CMK (cell line): ENCODE data around the gene RGS5.
"Not testable (repeated sequence)": the region's sequence is repeated elsewhere in the genome, so short reads cannot be mapped to it uniquely, and the experiment has no call there.

ENCODE experiments used
- DNase-seq: peaks from one replicate; pipeline ENCODE4 v3.0.0-alpha.2; 2010; ENCODE audit warnings: low read depth

The RGS5 gene, protein sequence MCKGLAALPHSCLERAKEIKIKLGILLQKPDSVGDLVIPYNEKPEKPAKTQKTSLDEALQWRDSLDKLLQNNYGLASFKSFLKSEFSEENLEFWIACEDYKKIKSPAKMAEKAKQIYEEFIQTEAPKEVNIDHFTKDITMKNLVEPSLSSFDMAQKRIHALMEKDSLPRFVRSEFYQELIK

DNA sequence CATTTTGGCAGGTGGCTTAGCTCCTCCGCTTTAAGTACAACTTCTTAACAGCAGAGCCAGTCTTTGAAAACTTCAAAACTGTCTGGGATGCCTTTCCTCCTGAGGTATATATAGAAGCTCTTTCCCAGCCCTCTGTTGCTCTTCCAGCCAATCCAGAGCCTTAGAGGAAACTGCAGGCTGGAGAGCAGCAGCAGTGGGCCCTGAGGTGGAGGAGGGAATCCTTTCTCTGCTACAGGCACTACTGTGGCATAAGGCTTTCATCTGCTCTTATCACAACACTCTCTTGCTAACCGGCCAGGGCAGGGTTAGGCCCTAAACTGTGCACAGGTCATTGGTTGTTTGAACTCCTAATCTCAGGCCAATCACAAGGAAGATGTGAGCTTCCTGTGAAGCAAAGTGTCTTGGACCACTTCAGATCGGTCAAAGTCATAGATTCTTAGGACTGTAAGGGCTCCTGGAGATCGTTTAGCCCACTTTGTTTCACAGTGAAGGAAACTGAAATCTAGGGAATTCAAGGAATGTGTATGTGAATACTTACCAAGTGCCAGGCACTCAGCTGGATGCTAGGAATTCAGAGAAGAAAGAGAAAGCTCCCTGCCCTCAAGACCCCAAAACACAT is at the start of gene RGS5:
RGS5 (minus strand) TSS at position 84 of the 619 bp plus-strand sequence; CDS start at position 3, 81 bp downstream.
- DNase-seq = no peak

DNA sequence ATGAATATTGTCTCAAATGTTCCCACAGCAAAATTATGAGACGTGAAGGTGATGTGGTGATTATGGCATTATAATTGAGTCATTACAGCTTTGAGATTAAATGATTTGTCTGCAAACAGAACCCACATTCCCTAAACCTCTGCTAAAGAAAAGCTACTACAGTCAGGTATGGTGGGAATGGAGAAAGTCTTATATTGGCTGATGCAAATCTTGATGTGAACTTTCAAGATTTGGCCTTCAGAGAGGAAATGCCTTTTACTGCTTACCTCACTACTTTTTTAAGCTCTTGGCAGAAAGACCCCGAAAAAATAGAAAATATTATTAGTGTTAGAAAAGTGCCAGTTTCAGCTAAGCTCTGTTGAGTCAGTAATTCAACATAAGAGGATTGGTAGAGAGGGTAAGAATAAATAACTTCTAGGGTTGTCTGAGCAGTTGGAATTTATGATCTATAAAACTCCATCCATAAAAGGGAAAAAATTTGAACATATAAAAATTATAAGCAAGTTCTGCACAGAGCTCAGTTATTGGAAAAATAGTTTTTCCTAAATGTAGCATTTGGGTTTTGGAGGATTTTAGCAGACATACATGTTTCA is 47.8 kb upstream of the RGS5 start:
- DNase-seq = no peak

- no peak for DNase-seq
Observed at GRCh38 chr1:163248064-163248463, 45.3 kb upstream of the RGS5 start.

- not testable (repeated sequence) for DNase-seq
Observed at GRCh38 chr1:163244648-163245047, 41.9 kb upstream of the RGS5 start.

DNA sequence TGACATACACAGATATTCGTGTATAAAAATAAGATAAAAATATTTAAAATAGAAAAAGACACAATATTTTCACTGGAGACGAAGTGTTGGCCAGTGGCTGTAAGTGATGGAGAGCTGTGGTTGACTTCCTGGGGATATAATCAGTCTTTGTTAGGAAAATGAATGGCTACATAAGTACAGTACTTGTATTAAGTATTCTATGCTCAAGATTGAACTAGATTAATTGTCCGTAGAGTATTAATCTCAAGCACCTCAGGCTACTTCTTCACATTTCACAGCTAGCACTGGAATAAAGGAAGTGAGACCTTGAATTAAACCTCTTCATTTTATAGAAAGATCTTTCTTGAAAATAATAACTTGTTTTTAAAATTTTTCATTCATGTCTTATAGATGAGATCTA is 39.0 kb upstream of the RGS5 start:
- no peak for DNase-seq

DNA sequence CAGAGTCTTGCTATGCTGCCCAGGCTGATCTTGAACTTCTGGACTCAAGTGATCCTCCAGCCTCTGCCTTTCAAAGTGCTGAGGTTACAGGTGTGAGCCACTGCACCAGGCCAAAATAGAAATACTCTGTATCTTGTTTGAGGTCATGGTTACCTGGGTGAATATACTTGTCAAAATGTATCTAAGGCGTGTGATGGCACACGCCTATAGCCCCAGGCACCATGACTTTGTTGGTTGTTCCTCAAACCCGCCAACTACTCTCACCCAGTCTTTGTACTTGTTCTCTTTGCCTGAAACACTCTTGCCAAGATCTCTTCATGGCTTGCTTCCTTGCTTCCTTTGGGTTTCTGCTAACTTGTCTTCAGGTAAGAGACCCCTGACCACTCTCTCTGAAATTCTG is 38.0 kb upstream of the RGS5 start:
- no peak for DNase-seq

DNA sequence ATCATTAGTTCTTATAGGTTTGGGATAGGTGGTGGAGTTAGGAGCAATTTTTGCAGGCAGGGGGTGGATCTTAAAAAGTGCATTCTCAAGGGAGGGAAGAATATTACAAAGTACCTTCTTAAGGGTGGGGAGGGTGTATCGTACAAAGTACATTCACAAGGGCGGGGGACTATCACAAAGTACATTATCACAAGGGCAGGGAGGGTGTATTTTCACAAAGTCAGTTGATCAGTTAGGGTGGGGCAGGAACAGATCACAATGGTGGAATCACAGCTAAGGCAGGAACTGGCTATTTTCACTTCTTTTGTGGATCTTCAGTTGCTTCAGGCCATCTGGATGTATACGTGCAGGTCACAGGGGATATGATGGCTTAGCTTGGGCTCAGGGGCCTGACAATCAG is 30.9 kb upstream of the RGS5 start:
- DNase-seq = not testable (repeated sequence)

GRCh38 chr1:163231385-163231784 is 28.7 kb upstream of the RGS5 start:
- no peak for DNase-seq

GRCh38 chr1:163230827-163231226 is 28.1 kb upstream of the RGS5 start:
- DNase-seq = no peak

GRCh38 chr1:163228271-163228670 is 25.6 kb upstream of the RGS5 start:
- DNase-seq = not testable (repeated sequence)

- DNase-seq = no peak
Observed at GRCh38 chr1:163227126-163227525, 24.4 kb upstream of the RGS5 start.

DNA sequence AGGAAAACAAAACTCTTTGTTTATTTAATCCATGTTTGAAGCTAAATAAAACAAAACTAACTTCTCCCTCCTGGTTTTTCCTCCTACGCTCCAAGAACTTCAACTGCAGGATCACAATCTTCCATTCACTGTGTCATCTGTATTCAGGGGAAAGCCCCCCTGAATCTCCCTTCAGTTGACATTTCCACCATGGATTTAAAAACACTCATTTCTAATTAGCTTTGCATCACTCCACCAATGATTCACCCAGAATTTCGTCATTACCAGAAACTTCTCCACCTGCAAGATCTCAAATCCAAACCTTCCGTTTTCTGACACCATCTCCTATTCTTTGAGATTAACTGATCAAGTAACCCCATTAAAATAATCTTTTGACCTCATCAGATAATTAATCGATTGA is 10.9 kb upstream of the RGS5 start:
- DNase-seq = no peak

- DNase-seq = no peak
Observed at GRCh38 chr1:163211667-163212066, 9.0 kb upstream of the RGS5 start.

DNA sequence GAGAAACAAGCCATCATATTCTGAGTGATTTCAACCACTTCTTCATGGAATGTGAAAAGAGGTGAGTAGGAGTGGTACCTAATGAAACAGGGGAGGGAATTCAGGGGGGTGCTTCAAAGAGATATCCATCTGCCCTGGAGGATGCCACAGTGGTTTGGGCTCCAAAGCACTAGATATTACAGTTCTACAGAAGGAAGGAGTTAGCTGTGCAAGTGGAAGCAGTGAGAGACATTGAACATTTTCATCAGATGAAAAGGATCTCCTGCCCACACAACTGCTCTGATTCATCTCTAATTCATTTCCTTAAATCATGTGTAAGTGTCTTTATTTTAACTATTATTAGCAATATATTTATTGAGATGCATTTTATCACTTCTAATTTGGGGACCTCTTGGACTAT is 2.8 kb upstream of the RGS5 start:
- DNase-seq = no peak

DNA sequence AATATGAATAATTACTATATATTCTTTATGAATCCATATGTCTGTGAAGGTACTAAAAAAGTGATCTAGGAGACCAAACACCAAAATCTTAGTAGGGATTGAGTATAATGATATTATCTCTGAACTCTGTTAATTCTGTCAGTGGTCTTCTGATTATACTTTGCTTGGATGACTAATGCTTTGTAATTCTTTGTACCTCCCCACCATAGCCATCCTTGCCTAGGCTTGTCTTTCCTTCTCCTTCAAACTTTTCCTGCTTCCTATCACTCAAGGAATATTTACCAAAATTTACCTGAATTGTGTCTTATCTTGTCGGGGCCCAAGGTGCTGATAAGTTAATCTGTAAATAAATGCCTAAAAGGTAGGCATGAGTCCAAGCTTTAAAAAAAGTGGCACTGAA is 845 bp upstream of the RGS5 start:
- no peak for DNase-seq

DNA sequence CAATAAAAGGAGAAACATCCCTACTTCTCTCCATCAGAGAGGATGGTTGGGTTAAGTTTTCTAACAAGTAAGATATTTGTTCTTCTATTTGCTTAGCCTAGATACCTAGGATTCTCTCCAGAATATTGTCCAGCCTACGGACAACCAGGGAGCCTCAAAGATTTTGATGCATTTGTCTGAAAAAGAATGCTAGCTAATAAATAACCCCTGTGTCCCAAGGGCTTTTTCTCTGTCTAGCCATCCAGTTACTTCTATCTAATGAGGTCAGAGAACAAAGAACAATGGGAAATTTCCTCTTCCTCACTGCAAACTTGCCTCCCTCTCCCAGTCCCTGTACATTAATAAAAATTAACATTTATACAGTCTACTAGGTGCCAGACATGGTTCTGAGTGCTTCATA is 810 bp downstream of the RGS5 start:
- no peak for DNase-seq

GRCh38 chr1:163197022-163197421 is 5.7 kb downstream of the RGS5 start:
- DNase-seq = peak; percentile 31

DNA sequence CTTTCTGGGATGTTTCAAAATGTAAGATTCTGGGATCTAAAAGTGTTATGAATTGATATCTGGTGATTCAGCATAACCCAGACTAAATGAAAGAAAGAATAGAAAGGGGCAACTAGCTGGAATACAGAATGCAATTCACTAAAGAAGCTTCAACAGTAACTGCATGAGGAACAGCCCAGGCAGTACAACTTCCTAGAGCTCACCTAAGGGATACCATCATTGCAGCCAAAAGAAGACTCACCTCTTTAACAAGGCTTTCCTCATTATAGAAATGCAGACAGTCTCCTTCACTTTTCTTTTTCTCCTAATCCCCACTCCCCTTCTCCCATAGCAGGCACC is 6.3 kb downstream of the RGS5 start:
- no peak for DNase-seq

DNA sequence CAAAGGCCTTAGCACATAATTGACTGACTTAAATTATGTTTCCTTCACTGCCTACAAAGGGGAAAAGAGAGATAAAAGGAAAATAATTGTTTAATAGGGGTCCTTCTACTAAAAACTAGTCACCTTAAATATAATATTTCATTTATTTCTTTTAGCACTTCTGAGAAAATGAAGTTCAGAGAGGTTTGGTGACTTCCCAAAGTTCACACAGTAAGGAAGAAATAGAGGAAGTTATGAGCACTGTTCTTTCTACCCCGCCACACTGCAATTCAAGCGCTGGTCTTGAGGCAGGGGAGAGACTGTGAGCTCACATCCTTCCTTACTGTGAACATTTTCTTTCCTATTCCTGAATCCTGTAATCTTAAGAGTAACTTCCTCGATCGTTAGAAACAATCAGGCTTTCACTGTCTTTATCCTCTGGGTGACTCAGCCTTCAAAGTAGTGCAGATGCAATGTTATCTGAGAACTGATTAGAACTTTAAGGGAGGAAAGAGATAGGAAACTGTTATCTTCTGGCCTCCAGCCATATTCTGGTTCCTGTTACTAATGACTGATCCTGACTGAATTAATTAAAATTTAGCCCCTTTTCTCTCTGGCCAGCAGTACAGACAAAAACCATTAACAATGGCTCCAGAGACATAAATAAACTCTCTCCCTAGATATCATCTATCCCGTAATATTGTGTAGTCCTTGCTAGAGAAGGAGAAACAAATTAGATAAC is 6.8 kb downstream of the RGS5 start:
- DNase-seq = peak; percentile 81

DNA sequence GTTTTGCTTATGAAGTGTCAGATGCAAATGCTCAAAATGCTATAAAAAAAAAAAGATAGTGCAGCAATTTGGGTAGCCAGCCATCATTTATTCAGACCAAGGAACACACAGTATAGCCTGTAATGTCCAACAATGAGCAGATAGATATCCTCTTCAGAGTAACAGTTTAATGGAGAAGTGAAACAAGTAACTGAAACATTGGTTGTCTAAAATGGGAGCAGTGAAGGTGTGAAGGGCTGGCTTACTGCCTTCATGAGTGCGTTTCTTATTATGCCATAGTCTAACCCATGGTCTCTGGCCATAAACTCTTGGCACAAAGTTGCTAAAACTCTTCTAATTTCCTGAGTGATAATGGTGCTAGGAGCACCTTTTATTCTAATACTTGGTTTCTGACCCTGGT is 11.4 kb downstream of the RGS5 start:
- no peak for DNase-seq

GRCh38 chr1:163188947-163189346 is 13.8 kb downstream of the RGS5 start:
- no peak for DNase-seq

GRCh38 chr1:163187849-163188248 is 14.9 kb downstream of the RGS5 start:
- no peak for DNase-seq

- no peak for DNase-seq
Observed at GRCh38 chr1:163186862-163187261, 15.9 kb downstream of the RGS5 start.
